Cardiac septum (tissue), 1 donor: ENCODE data around the gene MCFD2. TPM values are rescaled to one million over a fixed set of nuclear protein-coding genes. Genes with fewer than 3 reads are reported as not detected.
"Not testable (repeated sequence)": the region's sequence is repeated elsewhere in the genome, so short reads cannot be mapped to it uniquely, and the experiment has no call there.

Experiments
- DNase-seq: peaks from one replicate; pipeline ENCODE4 v3.0.0-alpha.2; 2020; ENCODE audit warnings: low spot score
- intact Hi-C: fragments of 100-400 bp; cut with DNase I; formaldehyde crosslinking; loops from one replicate; pipeline ENCODE4 v1.14.0; 2022
- total RNA-seq: library from RNA; stranded (reverse); fragmentation: NEBNext Ultra II Directional; extraction: Animal tissue kit (Norgen Biotek cat#: 25700); gene quantifications from one replicate; pipeline ENCODE4 v1.2.1, GENCODE V29; 2021
- donor health status: DM: no; HTN: no; CAD: no.

MCFD2 gene
- total RNA-seq, 1 donor from 2014 or later = 55.1 TPM

GRCh38 chr2:46877619-46878113, 37.9 kb downstream of the MCFD2 start:
- intact Hi-C loops = no loop called here
- no peak for DNase-seq

- intact Hi-C loops = no loop called here
Observed at GRCh38 chr2:46876741-46877384, 38.7 kb downstream of the MCFD2 start.

GRCh38 chr2:46875962-46876689, 39.5 kb downstream of the MCFD2 start:
- intact Hi-C loops = loop anchor here (2.0 kb wide), 2 partner anchors 29 to 63 kb away; no protein-coding TSS in a partner anchor
- not testable (repeated sequence) for DNase-seq

More at GRCh38 chr2:46876741-46877384, 38.7 kb downstream of the MCFD2 start:
- DNase-seq = no peak

GRCh38 chr2:46875226-46875899, 40.2 kb downstream of the MCFD2 start:
- intact Hi-C loops = loop anchor here (2.0 kb wide), 2 partner anchors 29 to 63 kb away; no protein-coding TSS in a partner anchor
- no peak for DNase-seq

GRCh38 chr2:46874236-46874929, 41.2 kb downstream of the MCFD2 start:
- DNase-seq = no peak
- intact Hi-C loops = loop anchor here (2.0 kb wide), 2 partner anchors 28 to 62 kb away; no protein-coding TSS in a partner anchor

GRCh38 chr2:46873604-46874068, 42.0 kb downstream of the MCFD2 start:
- intact Hi-C loops = loop anchor here (2.0 kb wide), 2 partner anchors 27 to 61 kb away; no protein-coding TSS in a partner anchor
- peak; percentile 87 for DNase-seq

GRCh38 chr2:46872902-46873603, 42.6 kb downstream of the MCFD2 start:
- no peak for DNase-seq
- intact Hi-C loops = no loop called here

- no peak for DNase-seq
- intact Hi-C loops = no loop called here
Observed at GRCh38 chr2:46871976-46872381, 43.6 kb downstream of the MCFD2 start.

GRCh38 chr2:46870051-46870839, 45.4 kb downstream of the MCFD2 start:
- intact Hi-C loops = no loop called here
- DNase-seq = no peak

- no peak for DNase-seq
- intact Hi-C loops = no loop called here
Observed at GRCh38 chr2:46869621-46870020, 46.0 kb downstream of the MCFD2 start.

GRCh38 chr2:46866770-46867246, 48.8 kb downstream of the MCFD2 start:
- DNase-seq = no peak
- intact Hi-C loops = no loop called here

- intact Hi-C loops = no loop called here
- DNase-seq = no peak
Observed at GRCh38 chr2:46865181-46865970, 50.2 kb downstream of the MCFD2 start.

GRCh38 chr2:46863882-46864281, 51.7 kb downstream of the MCFD2 start:
- intact Hi-C loops = no loop called here
- no peak for DNase-seq

GRCh38 chr2:46862514-46862913, 53.1 kb downstream of the MCFD2 start:
- intact Hi-C loops = no loop called here
- DNase-seq = no peak

GRCh38 chr2:46861916-46862315, 53.7 kb downstream of the MCFD2 start:
- intact Hi-C loops = no loop called here
- no peak for DNase-seq

- no peak for DNase-seq
- intact Hi-C loops = no loop called here
Observed at GRCh38 chr2:46859482-46859881, 56.1 kb downstream of the MCFD2 start.

GRCh38 chr2:46858702-46859090, 56.9 kb downstream of the MCFD2 start:
- no peak for DNase-seq
- intact Hi-C loops = no loop called here
